ENCODE data around the gene ACBD6. TPM values are rescaled to one million over a fixed set of nuclear protein-coding genes. Genes with fewer than 3 reads are reported as not detected.

ACBD6 gene
- total and polyA plus RNA-seq, 2 donors (not counting 1 experiment from before 2014, with no cell fraction given), result 52.9 to 80.9 TPM

- Histone ChIP-seq H3K4me3 (ENCODE audit: control extremely low read depth in 1 of 5, extremely low read depth in 1 of 5, insufficient read depth in 1 of 5, low read depth in 2 of 5, low read length in 4 of 5) (no peak overlapping the region), H2AFZ (ENCODE audit: insufficient read depth, low read depth, low read length, poor library complexity, severe bottlenecking) (no peak overlapping the region), H3K36me3 (replicated peaks in 1 of 2; ENCODE audit: control extremely low read depth in 1 of 2, control insufficient read depth in 1 of 2, extremely low read depth in 1 of 2, insufficient read depth in 2 of 2, low read length in 1 of 2) (no peaks in the 10 kb centered on the region), H3K27me3 (replicated peaks in 1 of 4; ENCODE audit: control extremely low read depth in 1 of 4, control insufficient read depth in 3 of 4, insufficient read depth in 4 of 4, low read length in 3 of 4) (peaks cover 0 to 3% (median 1%) of the 10 kb centered on the region in 4 experiments), H3K79me2 (ENCODE audit: control insufficient read depth, insufficient read depth, low read length) (no peaks in the 10 kb centered on the region), H3K27ac (ENCODE audit: low read length in 2 of 2) (no peak overlapping the region), H3K9me3 (ENCODE audit: control extremely low read depth in 1 of 3, control insufficient read depth in 2 of 3, insufficient read depth in 1 of 3, low read length in 2 of 3) (no peaks in the 10 kb centered on the region), H3K4me1 (ENCODE audit: control insufficient read depth in 2 of 2, insufficient read depth in 2 of 2, low read length in 2 of 2) (no peaks in the 10 kb centered on the region), H4K20me1 (ENCODE audit: control insufficient read depth, insufficient read depth, low read length, poor library complexity, severe bottlenecking) (no peaks in the 10 kb centered on the region), H3K9ac (ENCODE audit: low read length) (no peak overlapping the region), H3K4me2 (replicated peaks; ENCODE audit: low read depth, low read length, poor library complexity, severe bottlenecking) (no peak overlapping the region)
- no peak for ATAC-seq (ENCODE audit: low read depth)
- TF ChIP-seq, protein P1, sequence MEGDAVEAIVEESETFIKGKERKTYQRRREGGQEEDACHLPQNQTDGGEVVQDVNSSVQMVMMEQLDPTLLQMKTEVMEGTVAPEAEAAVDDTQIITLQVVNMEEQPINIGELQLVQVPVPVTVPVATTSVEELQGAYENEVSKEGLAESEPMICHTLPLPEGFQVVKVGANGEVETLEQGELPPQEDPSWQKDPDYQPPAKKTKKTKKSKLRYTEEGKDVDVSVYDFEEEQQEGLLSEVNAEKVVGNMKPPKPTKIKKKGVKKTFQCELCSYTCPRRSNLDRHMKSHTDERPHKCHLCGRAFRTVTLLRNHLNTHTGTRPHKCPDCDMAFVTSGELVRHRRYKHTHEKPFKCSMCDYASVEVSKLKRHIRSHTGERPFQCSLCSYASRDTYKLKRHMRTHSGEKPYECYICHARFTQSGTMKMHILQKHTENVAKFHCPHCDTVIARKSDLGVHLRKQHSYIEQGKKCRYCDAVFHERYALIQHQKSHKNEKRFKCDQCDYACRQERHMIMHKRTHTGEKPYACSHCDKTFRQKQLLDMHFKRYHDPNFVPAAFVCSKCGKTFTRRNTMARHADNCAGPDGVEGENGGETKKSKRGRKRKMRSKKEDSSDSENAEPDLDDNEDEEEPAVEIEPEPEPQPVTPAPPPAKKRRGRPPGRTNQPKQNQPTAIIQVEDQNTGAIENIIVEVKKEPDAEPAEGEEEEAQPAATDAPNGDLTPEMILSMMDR (IDR thresholded peaks at IDR 0.05), result no peak
- no peak for TF ChIP-seq EZH2 (IDR thresholded peaks at IDR 0.05; ENCODE audit: borderline replicate concordance, insufficient read depth, low read depth, low read length, poor library complexity, severe bottlenecking)
- ChIA-PET CTCF (interaction anchor here (2.1 kb wide), 1 partner anchor 320 kb away, joined by 6 read pairs; no protein-coding TSS in a partner anchor), POLR2A (no interaction called here)
- no peak for DNase-seq
- no peak overlapping the region for H3K4me3 Mint-ChIP-seq
- H3K27ac Mint-ChIP-seq, result no peak overlapping the region
- intact Hi-C loops (cut with micrococcal nuclease), result no loop called here
- H3K4me1 Mint-ChIP-seq, result peaks cover 3% of the 10 kb centered on the region
- H3K27me3 Mint-ChIP-seq, result peaks cover 5% of the 10 kb centered on the region
- no peaks in the 10 kb centered on the region for H3K9me3 Mint-ChIP-seq (ENCODE audit: insufficient read depth)
- WGBS (ENCODE audit: insufficient coverage), result 96% methylated on average over 5 of the region's 9 CpGs
Measured at GRCh38 chr1:180542113-180542837, 39.9 kb upstream of the ACBD6 start.

All from B cell (primary cell).